Rectal smooth muscle tissue (tissue), 1 donor: ENCODE measurements around the gene NT5C1B.

Source experiments
- H3K27ac ChIP-seq: one replicate; pipeline ENCODE4 v1.7.0; 2013; ENCODE audit warnings: low read depth, low read length, inconsistent platforms
- H3K27me3 ChIP-seq: one replicate; pipeline ENCODE4 v1.7.0; 2013; ENCODE audit warnings: low read length; ENCODE audit not compliant: control insufficient read depth, insufficient read depth
- H3K36me3 ChIP-seq: one replicate; pipeline ENCODE4 v1.7.0; 2013; ENCODE audit warnings: low read length; ENCODE audit not compliant: control insufficient read depth, insufficient read depth
- H3K4me1 ChIP-seq: one replicate; pipeline ENCODE4 v1.7.0; 2013; ENCODE audit warnings: low read length; ENCODE audit not compliant: control insufficient read depth, insufficient read depth
- H3K4me3 ChIP-seq: one replicate; pipeline ENCODE4 v1.7.0; 2013; ENCODE audit warnings: low read length
- H3K9ac ChIP-seq: one replicate; pipeline ENCODE4 v1.7.0; 2013; ENCODE audit warnings: low read length

Gene NT5C1B

DNA sequence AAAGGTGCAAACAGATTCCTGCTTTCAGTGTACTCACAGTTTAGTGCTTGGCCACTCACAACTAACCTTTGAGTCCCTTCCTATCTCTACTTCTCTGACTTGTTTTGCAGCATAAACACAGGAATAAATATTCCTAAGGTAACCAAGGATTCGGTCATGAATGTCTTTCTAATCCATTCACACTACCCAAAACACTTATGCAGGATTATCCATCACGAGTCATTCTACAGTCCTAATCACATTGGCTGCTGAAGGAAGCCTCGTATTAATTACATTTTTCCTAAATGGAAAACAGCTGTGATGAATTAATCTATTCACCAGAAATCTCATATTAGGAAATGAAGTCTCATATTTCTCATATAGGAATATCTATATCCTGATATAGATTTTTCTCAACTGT is 45.2 kb downstream of the NT5C1B start:
- Histone ChIP-seq H3K27me3 (no peaks in the 10 kb centered on the region), H3K27ac (no peak overlapping the region), H3K4me3 (no peak overlapping the region), H3K4me1 (no peaks in the 10 kb centered on the region), H3K36me3 (no peaks in the 10 kb centered on the region), H3K9ac (no peak overlapping the region)

GRCh38 chr2:18540872-18541271 is 48.5 kb downstream of the NT5C1B start:
- no peak overlapping the region for H3K9ac ChIP-seq
- no peak overlapping the region for H3K4me3 ChIP-seq
- H3K4me1 ChIP-seq: no peaks in the 10 kb centered on the region
- H3K27ac ChIP-seq: no peak overlapping the region
- H3K27me3 ChIP-seq: no peaks in the 10 kb centered on the region
- H3K36me3 ChIP-seq: no peaks in the 10 kb centered on the region

GRCh38 chr2:18536697-18537096 is 52.7 kb downstream of the NT5C1B start:
- Histone ChIP-seq H3K27me3 (no peaks in the 10 kb centered on the region), H3K9ac (no peak overlapping the region), H3K4me1 (no peaks in the 10 kb centered on the region), H3K4me3 (no peak overlapping the region), H3K36me3 (no peaks in the 10 kb centered on the region), H3K27ac (no peak overlapping the region)

- Histone ChIP-seq H3K4me1 (no peaks in the 10 kb centered on the region), H3K9ac (no peak overlapping the region), H3K27ac (no peak overlapping the region), H3K4me3 (no peak overlapping the region), H3K36me3 (no peaks in the 10 kb centered on the region), H3K27me3 (no peaks in the 10 kb centered on the region)
Measured at GRCh38 chr2:18536100-18536499, 53.3 kb downstream of the NT5C1B start.

- no peak overlapping the region for H3K27ac ChIP-seq
- H3K4me3 ChIP-seq: no peak overlapping the region
- no peaks in the 10 kb centered on the region for H3K4me1 ChIP-seq
- H3K27me3 ChIP-seq: no peaks in the 10 kb centered on the region
- H3K9ac ChIP-seq: no peak overlapping the region
- H3K36me3 ChIP-seq: no peaks in the 10 kb centered on the region
Measured at GRCh38 chr2:18531194-18531593, 58.2 kb downstream of the NT5C1B start.

- H3K36me3 ChIP-seq: no peaks in the 10 kb centered on the region
- H3K27ac ChIP-seq: no peak overlapping the region
- no peaks in the 10 kb centered on the region for H3K27me3 ChIP-seq
- no peak overlapping the region for H3K4me3 ChIP-seq
- H3K4me1 ChIP-seq: peaks cover 3% of the 10 kb centered on the region
- H3K9ac ChIP-seq: no peak overlapping the region
Measured at GRCh38 chr2:18527822-18528221, 61.5 kb downstream of the NT5C1B start.

GRCh38 chr2:18527326-18527725 is 62.0 kb downstream of the NT5C1B start:
- no peak overlapping the region for H3K9ac ChIP-seq
- no peaks in the 10 kb centered on the region for H3K36me3 ChIP-seq
- no peak overlapping the region for H3K27ac ChIP-seq
- H3K4me3 ChIP-seq: no peak overlapping the region
- H3K4me1 ChIP-seq: peaks cover 3% of the 10 kb centered on the region
- H3K27me3 ChIP-seq: no peaks in the 10 kb centered on the region

DNA sequence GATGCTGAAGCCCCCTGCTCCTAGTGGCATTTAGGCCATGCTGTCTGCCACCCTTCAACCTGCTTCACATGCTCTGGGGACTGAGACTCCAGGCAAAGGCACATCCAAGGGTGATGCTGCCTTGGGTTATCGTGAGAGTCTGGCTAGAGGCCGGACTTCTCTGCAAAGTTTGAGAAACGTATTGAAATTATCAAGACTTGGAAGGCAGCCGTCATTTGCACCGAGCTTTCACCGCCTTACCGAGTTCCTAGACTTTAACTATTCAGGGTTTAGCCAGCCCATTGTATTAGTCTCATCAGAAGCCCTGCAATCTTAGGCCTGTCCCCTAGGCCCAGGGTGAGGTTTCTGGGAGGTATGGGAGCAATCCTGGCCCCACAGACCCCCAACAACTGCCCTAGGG is 62.9 kb downstream of the NT5C1B start:
- H3K36me3 ChIP-seq: no peaks in the 10 kb centered on the region
- H3K9ac ChIP-seq: no peak overlapping the region
- H3K27me3 ChIP-seq: no peaks in the 10 kb centered on the region
- H3K27ac ChIP-seq: no peak overlapping the region
- H3K4me3 ChIP-seq: no peak overlapping the region
- H3K4me1 ChIP-seq: peaks cover 3% of the 10 kb centered on the region

DNA sequence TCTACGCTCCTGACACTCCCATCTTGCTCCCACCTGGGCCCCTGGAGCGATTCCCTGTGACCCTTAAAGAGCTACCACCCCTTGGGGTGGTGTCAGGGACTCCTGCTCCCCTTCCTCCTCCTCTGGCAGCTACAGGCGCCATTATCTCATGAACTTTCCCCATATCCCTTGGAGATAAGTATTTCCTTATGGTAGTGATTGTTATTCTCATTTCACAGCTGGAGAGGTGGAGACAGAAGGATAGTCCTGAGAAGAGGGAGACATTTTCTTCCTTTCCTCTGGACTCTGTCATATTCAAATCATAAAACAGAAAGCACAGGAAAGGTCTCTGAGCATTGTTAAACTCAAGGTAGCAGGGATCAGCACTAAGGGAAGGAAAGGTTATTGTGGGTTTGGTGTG is 63.5 kb downstream of the NT5C1B start:
- no peaks in the 10 kb centered on the region for H3K36me3 ChIP-seq
- H3K9ac ChIP-seq: no peak overlapping the region
- H3K27ac ChIP-seq: no peak overlapping the region
- H3K4me3 ChIP-seq: no peak overlapping the region
- no peaks in the 10 kb centered on the region for H3K27me3 ChIP-seq
- peaks cover 4% of the 10 kb centered on the region for H3K4me1 ChIP-seq

DNA sequence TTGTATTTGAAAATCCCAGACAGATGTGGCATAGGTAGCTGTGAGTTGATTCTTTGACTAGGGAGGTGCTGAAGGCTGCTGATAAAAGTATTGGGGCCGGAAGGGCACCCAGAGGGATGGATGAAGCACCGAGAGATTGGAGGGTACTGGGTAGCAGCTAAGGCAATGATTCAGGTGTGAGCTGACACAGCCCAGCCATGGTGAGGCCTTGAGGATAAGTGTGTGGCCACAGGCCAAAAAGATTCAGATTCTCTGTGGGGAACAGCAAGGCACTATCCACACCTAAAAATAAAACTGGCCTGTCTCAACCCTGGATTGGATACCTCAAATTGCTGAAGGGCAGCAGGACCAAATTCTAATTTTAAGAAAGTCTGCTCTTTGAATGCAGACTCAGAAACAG is 64.1 kb downstream of the NT5C1B start:
- H3K27ac ChIP-seq: no peak overlapping the region

DNA sequence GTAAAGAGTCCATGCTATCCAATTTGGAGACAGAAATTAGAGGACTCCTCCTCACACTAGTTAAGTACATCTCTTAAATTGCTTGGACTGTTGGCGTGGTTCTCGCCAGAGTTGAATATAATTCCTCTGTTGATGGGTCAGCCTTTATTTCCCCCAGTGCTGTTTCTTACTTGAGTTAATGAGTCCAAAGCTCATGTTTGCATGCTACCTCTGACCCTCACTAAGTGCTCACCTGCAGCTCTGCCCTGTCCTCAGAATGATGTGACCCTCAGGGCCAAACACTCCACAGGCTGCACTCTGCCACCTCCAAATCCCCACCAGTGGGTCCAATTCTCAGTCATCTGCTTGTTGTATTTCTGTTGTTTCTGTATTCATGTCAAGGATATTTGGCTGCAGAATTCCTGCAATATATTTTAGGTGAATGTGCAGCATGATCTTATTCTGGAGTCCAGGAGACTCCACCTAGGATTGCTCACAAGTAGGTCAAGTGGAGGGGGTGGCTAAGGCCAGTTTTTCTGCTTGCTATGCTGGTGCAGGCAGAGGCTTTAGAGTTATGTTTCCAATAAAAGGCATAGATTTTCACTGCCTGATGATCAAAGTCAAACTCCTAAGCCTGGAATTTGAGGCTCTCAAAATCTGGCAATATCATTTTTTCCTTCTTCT is 66.8 kb downstream of the NT5C1B start:
- Histone ChIP-seq H3K4me3 (no peak overlapping the region), H3K27me3 (no peaks in the 10 kb centered on the region), H3K4me1 (peaks cover 24% of the 10 kb centered on the region), H3K9ac (no peak overlapping the region), H3K36me3 (no peaks in the 10 kb centered on the region), H3K27ac (no peak overlapping the region)

More for the DNA sequence above, 64.1 kb downstream of the NT5C1B start:
- H3K36me3 ChIP-seq: no peaks in the 10 kb centered on the region
- no peak overlapping the region for H3K9ac ChIP-seq
- no peak overlapping the region for H3K4me3 ChIP-seq
- H3K27me3 ChIP-seq: no peaks in the 10 kb centered on the region
- H3K4me1 ChIP-seq: peaks cover 8% of the 10 kb centered on the region

DNA sequence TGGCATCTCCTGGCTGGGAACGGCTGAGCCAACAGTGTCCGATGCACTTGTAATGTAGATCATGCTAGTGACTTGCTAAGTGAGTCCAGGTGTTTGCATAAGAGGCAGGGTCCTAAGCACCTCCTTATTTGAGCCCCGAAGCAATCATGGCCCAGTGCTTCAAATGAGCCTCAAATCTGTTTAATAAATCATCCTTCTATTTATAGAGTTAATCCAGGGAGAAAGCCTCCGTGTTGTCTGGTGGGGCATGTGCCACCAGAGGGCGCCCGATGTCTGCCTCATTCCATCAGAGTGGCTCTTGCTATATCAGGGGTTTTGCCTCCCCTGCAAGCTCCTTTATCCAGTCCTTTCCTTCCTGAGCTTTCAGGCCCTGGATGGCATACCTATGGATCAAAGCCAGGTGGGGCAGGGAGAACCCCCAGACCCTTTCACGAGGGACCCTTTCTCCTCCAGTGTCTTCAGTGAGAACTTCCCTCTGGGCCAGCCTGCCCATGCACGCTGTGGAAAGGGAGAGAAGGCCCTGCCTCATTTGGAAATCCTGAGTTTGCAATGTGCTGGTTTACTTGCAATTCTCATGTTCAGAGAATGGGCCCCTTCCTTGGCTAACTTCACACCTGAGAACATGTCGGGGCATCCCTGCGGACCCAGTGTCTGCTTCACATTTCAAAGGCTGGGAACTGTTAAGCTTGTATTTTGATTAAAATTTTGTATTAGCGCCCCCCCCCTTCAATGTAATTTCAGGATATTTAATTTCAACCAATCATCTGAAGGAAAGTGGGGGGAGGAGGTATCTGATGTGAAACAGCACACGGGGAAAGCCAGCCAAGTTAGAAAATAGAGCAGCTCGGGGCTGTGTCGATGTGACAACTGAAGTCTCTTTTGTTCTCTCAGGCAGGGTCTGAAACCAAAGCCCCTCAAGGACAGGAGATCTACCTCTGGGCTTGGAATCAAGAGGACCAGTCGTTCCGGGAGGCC is 68.6 kb downstream of the NT5C1B start:
- H3K9ac ChIP-seq: no peak overlapping the region
- no peak overlapping the region for H3K4me3 ChIP-seq
- peaks cover 24% of the 10 kb centered on the region for H3K4me1 ChIP-seq
- no peaks in the 10 kb centered on the region for H3K36me3 ChIP-seq
- no peaks in the 10 kb centered on the region for H3K27me3 ChIP-seq
- peak overlapping the region; percentile 56 for H3K27ac ChIP-seq
